GM19467 (cell line): ENCODE results near the gene TTN.

Experiments
- ATAC-seq: cut with Tn5 transposase; IDR thresholded peaks from one replicate; pipeline ENCODE4 v1.9.1; 2021; ENCODE audit warnings: mild to moderate bottlenecking, moderate library complexity; ENCODE audit not compliant: unreplicated experiment

Gene TTN

DNA sequence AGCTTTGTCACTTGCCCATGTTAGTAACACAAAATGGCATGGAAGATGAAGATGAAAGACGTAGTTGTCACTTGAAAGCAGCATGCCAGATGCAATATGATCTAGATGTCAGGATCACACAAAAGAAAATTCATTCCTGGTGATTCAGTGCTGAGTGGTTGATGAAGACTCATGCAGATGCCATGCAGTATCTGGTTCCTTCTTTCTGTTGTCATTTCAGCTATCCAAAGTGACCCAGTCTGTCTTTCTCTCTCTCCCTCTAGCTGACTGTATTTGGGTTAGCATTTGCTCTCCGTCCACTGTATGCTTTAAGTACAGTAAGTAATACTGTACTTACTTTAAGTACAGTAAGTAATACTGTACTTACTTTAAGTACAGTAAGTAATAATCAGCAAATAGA, 50.4 kb downstream of the TTN start:
- ATAC-seq: no peak

DNA sequence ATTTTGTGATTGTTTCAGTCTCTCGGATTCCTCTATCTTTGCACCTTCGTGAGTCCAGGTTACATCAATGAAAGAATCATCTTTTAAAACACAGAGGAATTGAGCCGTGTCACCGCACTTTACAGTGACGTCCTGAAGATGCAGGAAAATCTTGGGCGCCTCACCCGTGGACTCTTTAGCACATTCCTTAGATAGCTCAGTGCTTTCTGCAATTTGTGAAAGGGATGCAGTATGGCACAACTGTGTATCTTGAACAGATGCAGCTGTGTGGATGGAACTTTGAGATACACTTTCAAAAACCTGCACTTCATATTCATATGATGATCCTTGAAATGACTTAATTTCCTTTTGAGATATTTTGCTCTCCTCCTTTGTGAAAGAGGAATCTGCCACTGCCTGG, 50.9 kb downstream of the TTN start:
- ATAC-seq: no peak

DNA sequence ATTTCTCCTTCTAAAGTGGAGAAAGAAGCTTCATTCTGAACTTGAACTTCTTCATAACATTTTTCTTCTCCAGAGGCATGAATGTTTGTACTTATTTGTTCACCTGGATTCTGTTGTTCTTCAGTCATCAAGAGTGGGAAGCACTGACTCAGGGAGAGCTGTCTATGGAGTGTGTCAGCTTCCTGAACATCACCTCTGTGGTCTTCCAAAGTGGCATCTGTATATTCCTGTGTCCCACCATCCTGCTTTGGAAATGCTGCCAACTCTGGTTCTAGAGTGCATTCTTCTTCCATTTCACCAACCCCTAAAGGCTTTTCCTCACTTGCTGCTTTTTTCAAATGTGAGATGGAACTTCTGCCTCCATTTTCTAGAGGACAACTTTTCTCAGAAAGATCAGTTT, 59.5 kb downstream of the TTN start:
- ATAC-seq: no peak

DNA sequence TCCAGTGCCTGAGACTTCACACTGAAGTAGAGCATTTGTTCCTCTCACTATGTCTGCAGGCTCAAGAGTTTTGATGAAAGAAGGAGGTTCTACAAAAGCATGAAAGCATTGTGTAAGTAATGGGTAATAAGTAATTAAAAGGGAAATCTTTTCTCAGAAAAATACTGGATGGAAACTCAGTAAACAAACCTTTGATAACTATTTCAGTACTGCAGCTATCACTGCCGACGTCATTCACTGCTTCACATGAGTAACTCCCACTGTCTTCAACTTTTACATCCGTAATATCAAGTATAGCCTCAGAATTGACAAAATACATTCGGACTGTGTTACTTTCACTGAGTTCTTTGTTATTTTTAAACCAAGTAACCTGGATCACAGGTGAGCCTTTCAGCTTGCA, 72.7 kb downstream of the TTN start:
- no peak for ATAC-seq

DNA sequence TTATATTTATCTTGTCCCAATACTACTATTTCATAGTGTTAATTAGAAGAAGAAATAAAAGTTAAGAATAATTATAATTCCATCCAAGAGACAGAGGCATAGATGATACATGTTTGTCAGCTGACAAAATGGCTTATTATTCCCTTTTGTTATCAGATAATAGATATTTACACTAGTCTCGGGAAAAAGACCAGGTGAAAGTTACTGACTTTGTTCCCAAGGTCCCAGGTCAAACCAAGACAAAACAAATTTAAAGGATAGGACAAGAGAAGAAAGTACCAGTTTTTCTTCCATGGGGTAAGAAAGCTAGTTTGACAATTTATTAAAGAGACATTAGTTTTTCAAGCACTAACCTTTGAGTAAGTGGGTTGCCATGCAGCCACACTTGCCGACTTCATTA, 73.2 kb downstream of the TTN start:
- no peak for ATAC-seq

DNA sequence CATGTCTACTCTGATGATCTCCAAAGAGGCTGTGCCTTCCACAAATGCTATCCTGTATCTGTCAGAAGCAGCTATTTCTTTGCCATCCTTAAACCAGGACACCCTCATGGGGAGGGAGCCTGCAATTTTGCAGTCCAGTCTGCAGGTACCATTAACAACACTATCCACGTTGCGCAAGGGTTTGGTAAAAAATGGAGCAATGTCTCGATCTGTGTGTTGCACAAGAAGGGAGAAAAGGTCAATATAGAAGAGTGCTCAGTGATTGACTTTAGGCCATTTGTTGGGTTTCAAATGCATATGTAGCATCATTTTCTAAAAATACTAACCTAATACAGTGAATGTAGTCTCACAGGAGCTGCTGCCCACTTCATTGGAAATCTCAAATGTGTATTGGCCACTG, 74.3 kb downstream of the TTN start:
- ATAC-seq: no peak

DNA sequence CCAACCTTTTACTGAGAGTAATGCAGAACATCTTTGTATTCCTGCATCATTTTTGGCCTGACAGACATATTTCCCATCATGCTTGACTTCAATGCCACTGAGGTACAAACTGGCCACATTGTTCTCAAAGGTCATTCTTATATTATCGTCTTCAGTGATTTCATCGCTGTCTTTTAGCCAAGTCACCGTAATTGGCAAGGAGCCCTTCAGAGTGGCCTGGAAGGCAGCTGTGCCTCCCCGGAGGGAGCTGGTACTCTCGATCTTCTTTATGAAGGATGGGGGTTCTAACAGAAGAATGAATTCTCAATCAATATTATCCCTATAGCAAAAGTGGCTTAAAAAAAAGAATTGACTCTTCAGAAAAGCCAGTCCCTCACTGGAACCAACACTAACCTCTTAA, 75.9 kb downstream of the TTN start:
- ATAC-seq: no peak

DNA sequence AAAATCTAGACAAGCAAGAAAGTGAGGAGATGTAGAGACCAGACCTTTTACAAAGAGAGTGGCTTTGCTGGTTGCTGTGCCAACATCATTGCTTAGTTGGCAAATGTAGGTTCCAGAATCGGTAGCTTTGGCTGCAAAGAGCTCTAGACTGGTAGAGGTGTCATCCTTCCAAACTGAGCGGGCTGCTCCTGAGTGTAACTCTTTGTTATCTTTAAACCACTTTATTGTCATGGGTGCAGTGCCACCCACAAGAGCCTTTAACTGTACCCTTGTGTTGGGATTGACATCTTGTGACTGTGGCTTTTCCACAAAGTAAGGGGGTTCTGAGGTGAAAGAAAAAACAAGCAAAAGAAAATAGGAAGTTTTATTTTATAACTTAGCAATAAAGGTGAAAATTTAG, 77.2 kb downstream of the TTN start:
- ATAC-seq: no peak

DNA sequence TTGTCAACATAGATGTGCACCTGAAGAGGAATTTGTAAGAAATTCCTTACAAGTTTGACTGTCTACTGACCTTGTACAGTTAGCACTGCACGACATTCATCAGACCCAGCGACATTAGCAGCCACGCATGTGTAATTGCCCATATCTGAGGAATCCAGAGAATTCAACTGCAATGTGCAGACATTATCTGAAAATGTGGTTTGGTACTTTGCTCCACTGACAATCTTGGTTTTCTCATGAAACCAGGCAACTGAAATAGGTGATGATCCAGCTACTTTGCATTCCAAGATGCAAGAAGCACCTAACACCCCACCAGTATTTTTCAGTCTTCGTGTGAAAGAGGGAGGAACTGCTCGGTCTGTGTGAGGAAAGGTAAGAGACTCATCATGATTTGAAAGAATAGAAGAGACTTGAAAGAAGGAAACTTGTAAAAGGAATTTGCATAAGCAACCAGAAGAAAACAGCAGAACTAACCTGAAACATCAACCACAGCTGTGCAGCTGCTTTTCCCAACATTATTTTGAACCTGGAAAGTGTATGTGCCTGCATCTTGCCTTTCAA, 83.4 kb downstream of the TTN start:
- no peak for ATAC-seq

DNA sequence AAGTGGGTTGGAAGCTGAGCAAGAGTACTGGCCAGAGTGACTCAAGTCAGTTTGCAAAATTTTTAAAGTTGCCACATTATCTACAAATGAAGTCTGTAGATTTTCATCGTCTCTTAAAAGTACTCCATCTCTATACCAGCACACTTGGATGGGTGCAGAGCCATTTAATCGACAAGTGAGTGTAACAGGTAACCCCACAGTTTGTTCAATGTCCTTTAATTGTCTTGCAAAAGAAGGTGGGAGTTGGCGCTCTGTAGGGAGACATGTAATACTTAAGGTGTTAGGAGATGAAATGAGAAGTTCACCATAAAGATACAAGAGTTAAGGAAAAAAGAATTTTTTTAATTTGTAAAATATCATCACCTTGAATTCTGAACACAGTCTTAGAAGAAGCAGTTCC, 84.9 kb downstream of the TTN start:
- no peak for ATAC-seq

DNA sequence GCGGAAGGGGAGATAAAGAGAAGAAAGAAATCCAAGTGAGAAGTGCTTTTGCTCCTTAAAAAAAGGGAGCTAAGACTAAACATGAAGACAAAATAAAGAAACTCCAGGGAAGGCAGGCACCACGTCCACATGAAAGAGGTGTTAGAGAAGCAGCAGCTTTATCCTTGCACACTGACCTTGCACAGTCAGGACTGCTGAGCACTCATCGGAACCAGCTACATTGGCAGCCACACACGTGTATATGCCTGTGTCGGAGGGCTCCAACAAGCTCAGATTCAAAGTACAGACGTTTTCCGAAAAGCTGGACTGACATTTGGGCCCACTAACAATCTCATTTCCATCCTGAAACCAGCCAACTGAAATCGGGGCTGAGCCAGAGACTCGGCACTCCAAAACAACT, 88.2 kb downstream of the TTN start:
- no peak for ATAC-seq

DNA sequence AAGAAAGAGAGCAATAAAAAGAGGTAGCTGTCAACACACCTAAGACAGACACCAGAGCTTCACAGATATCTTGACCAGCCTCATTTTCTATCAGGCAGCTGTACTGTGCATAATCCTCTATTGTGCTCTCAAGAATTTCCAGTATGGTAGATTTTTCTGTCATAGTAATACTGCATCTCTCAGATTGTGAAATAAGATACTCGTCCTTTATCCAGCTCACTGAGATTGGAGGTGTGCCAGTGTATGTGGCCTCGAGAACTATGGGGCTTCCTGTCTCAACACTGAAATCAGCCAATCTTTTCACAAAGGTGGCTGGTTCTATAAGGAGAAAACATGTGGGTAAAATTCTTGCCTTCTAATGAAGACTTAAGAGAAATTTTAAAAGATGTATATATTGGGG, 88.9 kb downstream of the TTN start:
- no peak for ATAC-seq

DNA sequence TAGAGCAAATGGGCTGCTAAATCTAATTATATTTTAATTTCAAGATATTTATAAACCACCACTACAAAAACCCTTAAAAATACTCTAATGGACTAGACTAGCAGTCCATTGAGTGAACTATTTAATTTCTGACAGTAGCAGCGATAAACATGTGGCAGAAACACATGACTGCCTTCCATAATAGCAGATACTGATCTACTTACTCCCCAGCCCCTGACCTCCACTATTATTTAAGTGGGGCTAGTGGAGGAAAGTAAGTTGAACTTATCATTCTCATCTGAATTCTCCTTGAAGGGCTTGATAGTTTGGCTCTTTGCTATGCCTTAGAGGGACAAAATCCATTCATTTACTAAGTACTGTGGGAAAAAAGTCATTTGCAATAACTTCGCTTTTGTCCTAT, 90.8 kb downstream of the TTN start:
- ATAC-seq: no peak

DNA sequence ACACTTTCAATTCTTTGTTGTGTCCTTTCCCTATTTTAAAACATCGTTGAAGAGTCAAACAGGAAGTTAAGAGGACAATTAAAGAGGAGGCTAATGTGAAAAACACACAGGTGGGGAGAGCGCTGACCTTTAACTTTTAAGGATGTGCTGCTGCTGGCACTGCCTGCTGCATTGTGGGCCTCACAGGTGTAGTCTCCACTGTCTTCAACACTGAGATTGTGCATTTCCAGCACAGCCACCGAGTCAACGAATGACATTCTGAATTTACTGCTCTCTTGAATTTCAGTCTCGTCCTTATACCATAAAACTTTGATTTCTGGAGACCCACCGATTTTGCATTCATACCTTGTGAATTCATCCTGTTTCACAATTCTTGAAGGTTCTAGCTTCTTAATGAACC, 91.9 kb downstream of the TTN start:
- no peak for ATAC-seq

DNA sequence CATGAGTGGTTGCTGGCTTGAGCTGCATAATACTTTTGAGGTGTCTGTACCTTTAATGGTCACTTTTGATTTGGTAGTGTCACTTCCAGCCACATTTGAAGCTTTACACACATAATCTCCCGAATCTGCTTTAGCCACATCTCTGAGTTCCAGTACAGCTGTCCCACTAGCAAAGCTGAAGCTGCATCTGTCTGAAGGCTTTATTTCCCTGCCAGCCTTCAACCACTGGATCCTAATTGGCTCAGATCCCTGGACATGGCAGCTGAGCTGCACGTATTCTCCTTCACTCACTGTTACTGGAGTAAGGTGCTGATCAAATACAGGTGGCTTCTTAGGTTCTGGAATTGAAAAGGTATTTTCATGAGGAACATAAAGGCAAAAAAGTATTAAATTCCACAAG, 99.7 kb downstream of the TTN start:
- no peak for ATAC-seq

DNA sequence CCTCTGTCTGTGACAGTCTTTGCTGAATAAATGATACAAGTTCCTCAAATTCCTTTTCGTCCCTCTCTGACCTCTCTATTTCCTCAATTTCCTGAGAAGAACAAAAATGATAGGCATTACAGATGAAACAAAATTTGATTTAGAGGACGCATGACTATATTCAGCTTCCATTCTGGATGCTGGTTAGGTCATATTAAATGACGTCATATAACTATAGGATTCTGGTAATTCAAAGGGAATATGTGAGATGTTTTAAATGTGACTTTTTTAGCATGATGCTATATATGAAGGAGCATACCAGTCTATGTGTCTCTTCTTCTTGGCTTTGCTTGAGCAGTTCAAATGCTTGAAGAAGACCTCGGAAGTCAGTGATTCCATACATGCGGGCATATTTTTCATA, 102.3 kb downstream of the TTN start:
- no peak for ATAC-seq

DNA sequence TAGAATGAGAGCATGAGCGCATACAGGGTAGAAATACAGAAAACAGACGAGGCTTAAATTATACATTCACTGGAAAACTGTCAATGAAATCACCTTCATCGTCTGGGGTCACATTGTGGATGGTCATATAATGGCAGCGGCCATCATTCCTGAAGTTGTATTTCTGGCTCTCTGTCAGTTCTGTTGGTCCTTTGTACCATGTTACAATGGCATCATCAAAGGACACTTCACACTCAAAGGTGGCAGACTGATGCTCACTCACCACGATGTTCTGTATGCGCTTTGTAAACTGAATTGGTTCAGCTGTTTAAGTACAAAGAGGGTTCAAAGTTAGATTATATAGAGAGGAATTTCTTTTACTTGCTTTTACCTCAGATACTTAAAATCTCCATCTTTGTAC, 104.9 kb downstream of the TTN start:
- no peak for ATAC-seq

DNA sequence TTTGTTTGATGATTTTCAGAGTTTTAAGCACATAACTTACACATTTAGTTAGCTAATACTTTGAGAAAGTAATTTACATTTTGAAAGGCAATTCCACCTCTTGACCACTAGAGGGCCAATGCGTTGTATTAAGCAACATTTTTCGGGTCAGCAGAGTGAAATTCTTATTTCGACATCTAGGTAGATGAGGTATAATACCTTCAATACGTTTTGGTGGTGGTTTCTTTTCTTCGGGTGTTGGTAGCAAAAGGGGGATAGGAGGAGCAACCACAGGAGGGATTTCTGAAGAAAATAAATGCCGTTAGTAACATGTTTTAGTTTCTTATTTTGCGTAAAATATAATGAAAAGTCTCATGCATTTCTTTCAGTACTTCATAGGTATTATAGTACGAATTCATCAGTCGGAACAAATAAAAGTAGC, 106.3 kb downstream of the TTN start:
- ATAC-seq: no peak

DNA sequence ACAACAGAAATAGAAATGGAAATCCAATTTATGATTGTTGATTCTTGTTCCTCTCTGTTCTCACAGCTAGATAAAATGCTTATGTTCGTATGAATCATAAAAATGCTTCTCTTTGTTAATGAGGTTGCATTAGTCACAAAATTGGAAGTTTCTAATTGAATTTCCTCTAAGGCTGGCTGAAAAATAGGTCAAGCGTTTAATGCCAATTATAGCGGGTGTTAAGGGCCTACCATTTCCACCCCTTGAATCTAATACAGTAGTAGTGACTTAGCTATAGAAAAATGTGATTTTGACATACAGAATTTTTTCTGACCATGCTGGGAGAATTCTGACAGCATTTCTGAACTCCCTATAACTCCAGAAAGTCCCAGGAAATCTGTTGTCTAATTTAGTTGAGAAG, 107.1 kb downstream of the TTN start:
- ATAC-seq: no peak

DNA sequence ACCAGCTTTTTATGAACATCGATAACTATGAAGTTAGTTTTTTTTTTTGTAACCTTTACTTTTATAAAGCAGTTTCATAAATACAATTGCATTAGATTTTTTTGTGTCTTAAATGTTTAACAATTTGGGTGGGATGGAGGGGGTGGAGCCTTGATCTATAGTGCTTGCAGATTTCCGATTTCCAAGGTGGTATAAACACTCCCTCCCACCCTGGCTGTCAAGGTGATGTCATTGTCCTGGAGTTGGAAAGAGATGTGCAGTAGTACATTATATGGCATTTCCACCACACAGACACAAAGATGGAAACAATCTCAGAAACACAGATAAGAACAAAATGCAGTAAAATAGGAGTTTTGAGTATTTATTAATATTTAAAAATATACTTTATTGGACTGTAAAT, 114.4 kb downstream of the TTN start:
- no peak for ATAC-seq

DNA sequence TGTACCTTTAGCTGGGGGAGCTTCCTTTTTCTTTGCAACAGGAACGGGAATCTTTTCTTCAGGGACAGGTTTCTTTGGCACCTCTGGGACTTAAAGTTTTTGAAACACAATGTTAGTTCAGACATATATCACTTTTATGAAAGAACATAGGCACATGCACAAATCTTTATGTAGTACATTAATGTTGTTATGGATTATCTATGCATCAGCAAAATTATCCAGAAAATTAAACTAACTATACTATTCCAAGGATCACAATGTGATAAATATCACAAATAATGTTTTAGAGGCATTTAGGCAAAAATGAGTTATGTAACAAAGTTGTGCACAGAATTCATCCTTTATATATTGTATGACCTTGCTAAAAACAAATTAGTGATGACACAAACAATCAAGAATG, 117.4 kb downstream of the TTN start:
- no peak for ATAC-seq

DNA sequence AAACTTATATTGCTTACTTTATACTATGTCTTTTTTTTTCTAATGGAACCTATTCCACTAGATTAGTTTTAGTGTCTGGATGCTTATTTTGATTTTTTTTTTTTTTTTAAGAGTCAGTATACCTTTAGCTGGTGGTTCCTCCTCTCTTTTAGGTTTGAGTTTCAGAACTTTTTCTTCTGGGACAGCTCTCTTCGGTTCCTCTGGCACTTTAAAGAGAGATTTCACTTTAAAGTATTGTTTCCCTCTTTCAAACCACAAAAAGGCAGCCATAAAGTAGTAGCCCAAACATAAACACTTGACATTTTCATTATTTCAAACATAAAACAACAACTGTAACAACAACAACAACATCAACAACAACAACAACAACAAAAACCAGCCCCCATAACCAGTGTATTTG, 123.3 kb downstream of the TTN start:
- ATAC-seq: no peak

DNA sequence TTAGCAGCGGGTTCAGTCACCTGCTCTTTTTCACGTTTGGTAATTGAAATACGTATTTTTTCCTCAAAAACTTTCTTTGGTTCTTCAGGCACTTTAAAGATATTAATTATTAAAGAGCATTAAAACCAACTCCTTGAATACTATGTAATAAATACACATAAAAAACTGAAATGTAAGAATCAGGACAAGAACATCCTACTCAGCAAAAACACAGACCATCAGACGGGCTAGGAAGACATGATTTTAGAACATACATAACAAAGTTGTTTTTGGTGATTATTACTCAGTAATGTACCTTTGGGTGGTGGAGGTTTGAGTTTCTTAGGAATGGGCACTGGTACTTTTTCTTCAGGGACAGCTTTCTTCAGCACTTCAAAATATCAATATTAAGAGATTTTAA, 126.1 kb downstream of the TTN start:
- ATAC-seq: no peak

DNA sequence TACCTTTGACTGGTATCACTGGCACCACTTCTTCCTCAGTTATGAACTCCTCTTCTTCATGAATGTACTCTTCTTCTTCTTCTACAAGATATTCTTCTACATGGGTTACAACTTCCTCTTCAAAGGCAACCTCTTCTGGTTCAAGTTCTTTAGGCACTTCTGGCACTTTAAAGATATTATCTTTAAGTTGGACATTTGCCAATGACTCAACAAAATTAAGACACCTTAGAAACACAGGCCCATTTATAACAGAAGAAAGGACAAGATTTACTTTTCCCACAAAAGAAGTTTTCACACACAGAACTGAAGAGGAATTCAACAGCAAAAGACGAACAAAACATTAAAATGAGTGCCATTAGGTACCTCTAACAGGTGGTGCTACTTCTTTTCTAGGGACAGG, 127.3 kb downstream of the TTN start:
- ATAC-seq: no peak
